Measurements from ENCODE around the gene RXRA.

RXRA gene

DNA sequence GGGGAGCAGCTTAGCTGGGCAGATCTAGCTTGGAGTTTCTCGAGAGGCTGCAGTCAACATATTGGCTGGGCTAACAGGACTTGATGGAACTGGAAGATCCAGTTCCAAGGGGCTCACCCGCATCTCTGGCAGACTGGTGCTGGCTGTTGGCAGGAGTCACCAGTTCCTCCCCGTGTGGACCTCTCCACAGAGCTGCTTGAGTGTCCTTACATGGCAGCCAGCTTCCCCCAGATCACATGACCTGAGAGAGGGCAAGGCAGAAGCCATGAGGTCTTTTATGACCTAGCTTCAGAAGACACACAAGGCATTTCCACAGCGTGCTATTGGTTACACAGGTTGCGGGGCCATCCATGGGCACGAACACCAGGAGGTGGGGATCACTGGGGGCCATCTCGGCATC lies 26.4 kb upstream of the RXRA start:
- H3K4me1 ChIP-seq: peaks cover 15% of the 10 kb centered on the region
- no peaks in the 10 kb centered on the region for H3K79me2 ChIP-seq
- TF ChIP-seq, protein P1, sequence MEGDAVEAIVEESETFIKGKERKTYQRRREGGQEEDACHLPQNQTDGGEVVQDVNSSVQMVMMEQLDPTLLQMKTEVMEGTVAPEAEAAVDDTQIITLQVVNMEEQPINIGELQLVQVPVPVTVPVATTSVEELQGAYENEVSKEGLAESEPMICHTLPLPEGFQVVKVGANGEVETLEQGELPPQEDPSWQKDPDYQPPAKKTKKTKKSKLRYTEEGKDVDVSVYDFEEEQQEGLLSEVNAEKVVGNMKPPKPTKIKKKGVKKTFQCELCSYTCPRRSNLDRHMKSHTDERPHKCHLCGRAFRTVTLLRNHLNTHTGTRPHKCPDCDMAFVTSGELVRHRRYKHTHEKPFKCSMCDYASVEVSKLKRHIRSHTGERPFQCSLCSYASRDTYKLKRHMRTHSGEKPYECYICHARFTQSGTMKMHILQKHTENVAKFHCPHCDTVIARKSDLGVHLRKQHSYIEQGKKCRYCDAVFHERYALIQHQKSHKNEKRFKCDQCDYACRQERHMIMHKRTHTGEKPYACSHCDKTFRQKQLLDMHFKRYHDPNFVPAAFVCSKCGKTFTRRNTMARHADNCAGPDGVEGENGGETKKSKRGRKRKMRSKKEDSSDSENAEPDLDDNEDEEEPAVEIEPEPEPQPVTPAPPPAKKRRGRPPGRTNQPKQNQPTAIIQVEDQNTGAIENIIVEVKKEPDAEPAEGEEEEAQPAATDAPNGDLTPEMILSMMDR (IDR thresholded peaks at IDR 0.05): no peak
- H3K4me3 ChIP-seq (ENCODE audit: low read depth, low read length): no peak overlapping the region
- no peaks in the 10 kb centered on the region for H3K9me3 ChIP-seq (ENCODE audit: control insufficient read depth, low read length)
- H3K27ac ChIP-seq: peak overlapping the region; percentile 79
- peak overlapping the region; percentile 20 for H2AFZ ChIP-seq
- no peak overlapping the region for H3K4me2 ChIP-seq (ENCODE audit: low read length)
- no peak overlapping the region for H3K9ac ChIP-seq
- no peaks in the 10 kb centered on the region for H3K27me3 ChIP-seq (ENCODE audit: control insufficient read depth, insufficient read depth, low read length)
- H3K36me3 ChIP-seq (ENCODE audit: control insufficient read depth, insufficient read depth, low read length): no peaks in the 10 kb centered on the region

DNA sequence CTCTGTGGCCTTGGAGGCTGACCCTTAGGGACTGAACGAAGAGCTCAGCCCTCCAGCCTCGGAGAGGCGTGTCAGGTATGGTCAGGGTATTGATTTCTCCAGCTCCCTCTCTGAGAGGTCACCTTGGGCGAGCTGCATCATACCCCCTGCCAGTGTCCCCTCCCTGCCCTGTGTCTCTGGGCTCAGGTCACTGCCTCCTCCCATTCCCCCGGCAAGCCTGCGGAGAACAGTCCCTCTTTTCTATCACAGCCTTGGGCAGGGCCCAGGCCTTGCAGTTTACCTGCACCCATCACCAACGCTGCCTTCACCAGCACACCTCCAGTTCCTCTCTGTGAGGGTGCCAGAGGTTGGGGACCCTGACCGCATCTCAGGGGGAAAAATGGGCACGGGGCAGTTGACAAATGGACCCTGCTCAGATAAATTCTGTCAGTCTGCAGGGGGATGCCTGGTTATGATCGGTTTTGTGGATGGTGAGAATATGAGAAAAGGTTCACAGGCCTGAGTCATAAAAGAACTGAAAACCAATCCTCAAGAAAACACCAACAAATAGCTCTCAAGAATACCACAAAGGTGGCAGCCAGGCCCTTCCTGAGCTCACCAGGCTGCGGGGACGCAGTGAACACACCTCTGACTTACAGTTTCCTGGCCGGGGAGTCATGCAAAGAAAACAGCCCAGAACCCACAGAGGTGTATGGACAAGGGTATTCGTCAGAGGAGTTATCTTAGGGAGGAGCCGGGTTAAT lies 24.7 kb upstream of the RXRA start:
- Histone ChIP-seq H3K36me3 (ENCODE audit: control insufficient read depth, insufficient read depth, low read length) (no peaks in the 10 kb centered on the region), H3K79me2 (no peaks in the 10 kb centered on the region), H3K27me3 (ENCODE audit: control insufficient read depth, insufficient read depth, low read length) (no peaks in the 10 kb centered on the region), H3K4me3 (ENCODE audit: low read depth, low read length) (no peak overlapping the region), H3K27ac (peak overlapping the region; percentile 37), H3K4me2 (ENCODE audit: low read length) (no peak overlapping the region), H3K9me3 (ENCODE audit: control insufficient read depth, low read length) (no peaks in the 10 kb centered on the region), H2AFZ (peak overlapping the region; percentile 62), H3K4me1 (peaks cover 15% of the 10 kb centered on the region), H3K9ac (no peak overlapping the region)
- TF ChIP-seq, protein P1 (IDR thresholded peaks at IDR 0.05): no peak

DNA sequence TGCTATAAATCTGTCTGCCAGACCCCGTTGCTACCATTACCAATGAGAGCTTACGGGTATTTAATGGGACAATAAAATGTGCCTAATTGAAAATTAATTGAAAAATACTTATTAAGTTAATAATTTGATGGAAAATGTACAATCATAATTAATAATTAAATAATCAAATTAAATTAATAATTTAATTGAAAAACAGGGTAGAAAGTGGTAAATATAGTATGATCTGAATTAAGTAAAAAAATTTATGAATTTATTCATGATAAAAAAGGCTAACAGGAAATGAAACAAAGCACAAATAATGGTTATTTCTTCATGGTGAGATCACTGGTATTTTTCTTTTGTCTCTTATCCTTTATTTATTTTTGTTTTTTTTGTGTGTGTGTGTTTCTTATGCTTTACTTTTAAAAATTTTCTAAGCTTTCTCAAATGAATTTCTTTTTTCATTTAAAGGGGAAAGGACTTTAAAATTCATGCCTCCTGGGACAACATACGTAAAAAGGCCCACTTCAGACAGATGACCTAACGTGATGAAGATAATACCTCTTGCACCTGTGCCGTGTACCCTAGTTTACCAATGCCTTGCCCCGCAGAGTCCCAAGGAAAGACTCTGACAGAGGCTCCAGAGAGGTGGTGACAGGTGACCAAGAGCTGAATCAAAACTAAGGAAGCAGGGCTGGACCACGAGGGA lies 24.0 kb upstream of the RXRA start:
- H3K79me2 ChIP-seq: no peaks in the 10 kb centered on the region
- no peak overlapping the region for H3K4me2 ChIP-seq (ENCODE audit: low read length)
- no peaks in the 10 kb centered on the region for H3K9me3 ChIP-seq (ENCODE audit: control insufficient read depth, low read length)
- H3K27ac ChIP-seq: no peak overlapping the region
- H3K4me3 ChIP-seq (ENCODE audit: low read depth, low read length): no peak overlapping the region
- no peak overlapping the region for H3K9ac ChIP-seq
- H3K4me1 ChIP-seq: peaks cover 15% of the 10 kb centered on the region
- no peaks in the 10 kb centered on the region for H3K36me3 ChIP-seq (ENCODE audit: control insufficient read depth, insufficient read depth, low read length)
- no peak overlapping the region for H2AFZ ChIP-seq
- TF ChIP-seq, protein P1 (IDR thresholded peaks at IDR 0.05): no peak
- H3K27me3 ChIP-seq (ENCODE audit: control insufficient read depth, insufficient read depth, low read length): no peaks in the 10 kb centered on the region

DNA sequence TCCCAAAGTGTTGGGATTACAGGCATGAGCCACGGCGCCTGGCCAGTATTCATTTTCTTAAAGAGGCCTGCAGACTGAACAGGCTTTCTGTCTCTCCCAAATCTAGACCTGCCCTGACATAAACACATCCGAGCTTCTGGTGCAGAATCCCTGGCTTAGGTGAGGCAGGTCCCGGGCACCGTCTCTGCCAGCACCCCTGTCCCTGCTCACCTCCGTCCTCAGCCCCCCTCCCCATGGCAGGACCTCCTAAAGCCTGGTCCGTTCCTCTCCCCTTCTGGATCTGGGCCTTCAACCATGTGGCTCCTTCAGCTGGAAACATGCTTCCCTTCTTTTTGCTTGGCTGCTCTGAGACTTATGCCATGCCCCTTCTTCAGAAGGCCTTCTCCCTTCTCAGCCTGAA lies 22.7 kb upstream of the RXRA start:
- Histone ChIP-seq H3K9me3 (ENCODE audit: control insufficient read depth, low read length) (no peaks in the 10 kb centered on the region), H3K4me2 (ENCODE audit: low read length) (no peak overlapping the region), H3K27me3 (ENCODE audit: control insufficient read depth, insufficient read depth, low read length) (no peaks in the 10 kb centered on the region), H3K4me3 (ENCODE audit: low read depth, low read length) (no peak overlapping the region), H3K36me3 (ENCODE audit: control insufficient read depth, insufficient read depth, low read length) (no peaks in the 10 kb centered on the region), H3K79me2 (no peaks in the 10 kb centered on the region), H3K9ac (no peak overlapping the region), H3K4me1 (peaks cover 15% of the 10 kb centered on the region), H2AFZ (no peak overlapping the region), H3K27ac (no peak overlapping the region)
- TF ChIP-seq, protein P1 (IDR thresholded peaks at IDR 0.05): no peak

Data from parathyroid adenoma (tissue), 2 donors.